Activated T-helper 2 cell treated with anti-CD3 and anti-CD28 coated beads, Interferon-gamma antibody, Interleukin-2, Interleukin-4, amounts not matched to agents 10 μg/mL and 5 μg/mL and 100 μg/mL, durations not matched to agents 14 hours and 24 hours and 36 hours (primary cell): ENCODE measurements around the gene RGPD3. TPM values are rescaled to one million over a fixed set of nuclear protein-coding genes. Genes with fewer than 3 reads are reported as not detected.

Experiments
- DNase-seq: peaks from one replicate; pipeline ENCODE4 v3.0.0; 2021; ENCODE audit warnings: low spot score
- H3K27ac Mint-ChIP-seq: one replicate; pipeline ENCODE4 v1.8.0; 2021; ENCODE audit warnings: mixed read lengths
- H3K27me3 Mint-ChIP-seq: one replicate; pipeline ENCODE4 v1.8.0; 2021; ENCODE audit warnings: low read depth, mixed read lengths
- H3K36me3 Mint-ChIP-seq: one replicate; pipeline ENCODE4 v1.8.0; 2021; ENCODE audit warnings: low read depth, mixed read lengths
- H3K4me1 Mint-ChIP-seq: one replicate; pipeline ENCODE4 v1.8.0; 2021; ENCODE audit warnings: low read depth, mixed read lengths
- H3K4me3 Mint-ChIP-seq: one replicate; pipeline ENCODE4 v1.8.0; 2021; ENCODE audit warnings: low read depth, mild to moderate bottlenecking, moderate library complexity, mixed read lengths
- H3K9me3 Mint-ChIP-seq: one replicate; pipeline ENCODE4 v1.8.0; 2021; ENCODE audit warnings: mixed read lengths
- intact Hi-C: fragments of 100-400 bp; cut with micrococcal nuclease; formaldehyde crosslinking; loops from one replicate; pipeline ENCODE4 v1.15.1; 2023
- total RNA-seq: library from RNA; stranded (reverse); gene quantifications from 2 replicates; pipeline ENCODE4 v1.2.3, GENCODE V29; 2022

The RGPD3 gene
- total RNA-seq, 1 donor from 2014 or later = 0.34 TPM

DNA sequence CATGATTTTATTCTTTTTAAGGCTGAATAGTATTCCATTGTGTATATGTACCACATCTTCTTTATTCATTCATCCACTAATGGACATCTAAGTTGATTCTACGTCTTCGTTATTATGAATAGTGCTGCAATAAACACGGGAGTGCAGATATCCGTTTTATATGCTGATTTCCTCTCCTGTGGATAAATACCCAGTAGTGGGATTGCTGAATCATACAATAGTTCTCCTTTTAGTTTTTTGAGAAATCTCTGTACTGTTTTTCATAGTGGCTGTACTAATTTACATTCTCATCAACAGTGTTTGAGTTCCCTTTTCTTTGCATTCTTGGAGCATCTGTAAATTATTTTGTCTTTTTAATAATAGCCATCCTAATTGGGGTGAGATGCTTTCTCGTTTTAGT lies 114.5 kb downstream of the RGPD3 start:
- H3K27ac Mint-ChIP-seq = no peak overlapping the region
- intact Hi-C loops = no loop called here
- DNase-seq = no peak
- peaks cover 26% of the 10 kb centered on the region for H3K27me3 Mint-ChIP-seq
- no peaks in the 10 kb centered on the region for H3K9me3 Mint-ChIP-seq
- no peaks in the 10 kb centered on the region for H3K36me3 Mint-ChIP-seq
- H3K4me3 Mint-ChIP-seq = no peak overlapping the region
- H3K4me1 Mint-ChIP-seq = peaks cover 1% of the 10 kb centered on the region

DNA sequence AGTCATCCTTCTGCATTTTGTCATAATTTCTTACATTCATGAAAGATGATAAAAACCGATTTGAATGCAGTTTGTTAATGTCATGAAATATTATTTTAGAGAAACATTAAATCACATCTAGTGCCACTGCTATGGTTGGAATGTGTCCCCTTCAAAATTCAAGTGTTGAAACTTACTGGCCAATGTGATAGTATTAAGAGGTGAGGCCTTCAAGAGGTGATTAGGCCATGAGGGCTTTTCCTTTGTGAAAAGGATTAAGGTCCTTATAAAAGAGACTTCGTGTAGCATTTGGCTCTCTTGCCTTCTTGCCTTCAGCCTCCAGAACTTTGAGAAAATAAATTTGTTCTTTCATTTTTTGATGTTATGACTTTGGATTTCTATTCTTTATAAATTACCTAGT lies 117.2 kb downstream of the RGPD3 start:
- intact Hi-C loops = no loop called here
- no peak for DNase-seq
- Mint-ChIP-seq H3K27ac (no peak overlapping the region), H3K36me3 (no peaks in the 10 kb centered on the region), H3K4me1 (peaks cover 4% of the 10 kb centered on the region), H3K9me3 (no peaks in the 10 kb centered on the region), H3K27me3 (peaks cover 31% of the 10 kb centered on the region), H3K4me3 (no peak overlapping the region)

DNA sequence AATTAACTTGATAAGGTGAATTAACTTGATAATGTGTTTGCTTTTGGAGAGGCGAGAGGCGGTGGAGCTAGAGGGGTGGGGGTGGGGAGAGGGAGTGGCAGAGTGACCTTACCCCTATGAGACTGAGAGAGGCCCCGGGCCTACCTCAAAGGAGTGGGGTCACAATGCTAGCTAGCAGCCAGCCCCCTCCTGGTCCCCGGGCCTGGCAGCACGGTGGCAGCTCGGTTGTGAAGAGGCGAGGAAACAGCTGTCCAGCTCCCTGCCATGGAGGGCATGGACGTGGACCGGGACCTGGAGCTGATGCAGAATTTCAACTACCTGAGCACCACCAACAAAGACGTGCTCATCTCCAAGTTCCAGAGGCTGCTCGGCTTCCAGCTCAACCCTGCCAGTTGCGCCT lies 123.9 kb downstream of the RGPD3 start:
- intact Hi-C loops = no loop called here

DNA sequence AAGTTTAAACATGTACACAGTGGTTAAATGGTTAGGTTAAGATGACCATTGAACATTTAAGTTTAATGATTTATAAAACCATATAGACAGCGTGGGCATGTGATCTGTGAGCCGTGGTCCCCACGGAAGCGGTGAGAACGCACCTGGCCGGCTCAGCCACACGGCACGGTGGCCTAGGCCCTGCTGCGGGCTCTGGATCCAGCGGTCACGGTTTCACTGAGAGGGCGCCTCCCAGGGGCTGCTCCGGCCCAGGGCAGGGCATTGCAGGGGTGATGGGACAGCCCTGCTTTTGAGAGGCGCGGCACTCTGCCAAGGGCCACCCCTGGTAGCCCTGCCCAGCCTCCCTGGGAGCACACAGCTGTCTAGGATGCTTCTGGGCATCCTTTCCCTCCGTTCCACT lies 124.9 kb downstream of the RGPD3 start:
- Mint-ChIP-seq H3K36me3 (no peaks in the 10 kb centered on the region), H3K9me3 (no peaks in the 10 kb centered on the region), H3K27me3 (peaks cover 4% of the 10 kb centered on the region), H3K27ac (no peak overlapping the region), H3K4me3 (no peak overlapping the region), H3K4me1 (peaks cover 4% of the 10 kb centered on the region)
- intact Hi-C loops = no loop called here
- DNase-seq = no peak

More for the DNA sequence above, 123.9 kb downstream of the RGPD3 start:
- H3K36me3 Mint-ChIP-seq = no peaks in the 10 kb centered on the region
- peaks cover 9% of the 10 kb centered on the region for H3K27me3 Mint-ChIP-seq
- no peak overlapping the region for H3K4me3 Mint-ChIP-seq
- H3K4me1 Mint-ChIP-seq = peaks cover 4% of the 10 kb centered on the region
- no peaks in the 10 kb centered on the region for H3K9me3 Mint-ChIP-seq
- no peak for DNase-seq
- H3K27ac Mint-ChIP-seq = no peak overlapping the region

DNA sequence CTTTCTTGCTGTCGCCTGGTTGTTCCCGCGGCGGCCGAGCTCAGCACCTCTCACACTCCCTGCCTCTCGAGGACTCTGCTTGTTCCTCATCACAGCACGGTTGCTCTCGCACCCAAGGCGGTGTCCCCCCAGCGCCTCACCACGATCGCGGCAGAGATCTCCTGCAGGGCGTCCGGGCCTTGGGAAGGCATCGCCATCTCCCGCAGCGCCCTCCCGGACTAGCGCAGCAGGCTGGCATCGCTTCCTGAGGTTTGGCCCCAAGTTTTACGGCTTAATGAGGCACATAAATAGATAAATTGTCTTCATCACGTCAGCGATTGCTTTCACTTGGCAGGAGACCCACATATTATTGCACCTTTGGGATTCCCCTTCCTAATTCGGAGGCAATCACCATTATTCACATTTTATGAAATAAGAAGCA lies 125.4 kb downstream of the RGPD3 start:
- Mint-ChIP-seq H3K9me3 (no peaks in the 10 kb centered on the region), H3K4me3 (no peak overlapping the region), H3K27ac (no peak overlapping the region), H3K27me3 (peaks cover 4% of the 10 kb centered on the region), H3K36me3 (no peaks in the 10 kb centered on the region), H3K4me1 (peaks cover 1% of the 10 kb centered on the region)
- intact Hi-C loops = no loop called here
- DNase-seq = no peak

DNA sequence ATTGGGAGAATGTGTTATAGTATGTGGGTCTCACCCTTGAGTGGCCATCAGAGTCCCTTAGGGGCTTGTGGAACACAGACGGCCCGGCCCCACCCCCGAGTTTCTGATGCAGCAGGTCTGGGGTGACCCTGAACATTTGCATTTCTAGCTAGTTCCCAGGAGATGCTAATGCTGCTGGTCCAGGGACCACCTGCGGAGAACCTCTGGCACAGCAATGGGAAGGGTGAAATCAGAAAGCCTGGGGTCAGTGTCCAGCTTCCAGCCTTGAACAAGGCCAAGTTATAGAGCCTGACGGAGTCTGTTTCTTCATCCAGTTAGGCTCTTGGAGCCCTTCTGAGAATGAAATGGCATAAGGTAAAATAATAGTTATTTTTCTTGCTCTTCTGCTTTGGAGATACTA lies 126.5 kb downstream of the RGPD3 start:
- DNase-seq = no peak
- no peaks in the 10 kb centered on the region for H3K36me3 Mint-ChIP-seq
- H3K4me3 Mint-ChIP-seq = no peak overlapping the region
- H3K27me3 Mint-ChIP-seq = no peaks in the 10 kb centered on the region
- intact Hi-C loops = no loop called here
- H3K27ac Mint-ChIP-seq = no peak overlapping the region
- H3K9me3 Mint-ChIP-seq = no peaks in the 10 kb centered on the region
- H3K4me1 Mint-ChIP-seq = no peaks in the 10 kb centered on the region

Other genes with a start within 250 kb of the RGPD3 start
- not detected in 2 replicates for gene CD8B2, start 19.0 kb upstream of the RGPD3 start, total RNA-seq